ENCODE data around the gene CFAP20DC. TPM values are rescaled to one million over a fixed set of nuclear protein-coding genes. Genes with fewer than 3 reads are reported as not detected.
"Not testable (repeated sequence)": the region's sequence is repeated elsewhere in the genome, so short reads cannot be mapped to it uniquely, and the experiment has no call there.

The CFAP20DC gene
- total RNA-seq, 1 donor from 2014 or later = 0.77 TPM

DNA sequence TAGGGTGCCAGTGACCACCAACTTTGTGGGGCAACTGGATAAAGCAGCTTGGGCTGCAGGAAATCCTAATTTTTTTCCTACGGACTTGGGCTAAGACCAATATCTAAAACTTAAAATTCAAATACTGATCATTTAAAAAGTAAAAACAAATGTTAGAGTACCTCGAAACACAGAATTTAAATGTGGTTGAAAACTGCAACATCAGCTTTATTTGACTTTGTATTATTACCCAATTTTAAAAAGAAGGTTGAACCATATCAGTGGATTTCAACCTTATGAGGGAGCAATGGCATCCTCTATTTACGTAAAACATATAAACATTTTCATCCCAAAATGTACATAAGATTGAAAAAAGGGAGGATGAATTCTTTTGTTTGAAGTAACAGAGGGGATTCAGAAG, 26.2 kb downstream of the CFAP20DC start:
- DNase-seq (ENCODE audit: low read depth in 2 of 2) = no peak

DNA sequence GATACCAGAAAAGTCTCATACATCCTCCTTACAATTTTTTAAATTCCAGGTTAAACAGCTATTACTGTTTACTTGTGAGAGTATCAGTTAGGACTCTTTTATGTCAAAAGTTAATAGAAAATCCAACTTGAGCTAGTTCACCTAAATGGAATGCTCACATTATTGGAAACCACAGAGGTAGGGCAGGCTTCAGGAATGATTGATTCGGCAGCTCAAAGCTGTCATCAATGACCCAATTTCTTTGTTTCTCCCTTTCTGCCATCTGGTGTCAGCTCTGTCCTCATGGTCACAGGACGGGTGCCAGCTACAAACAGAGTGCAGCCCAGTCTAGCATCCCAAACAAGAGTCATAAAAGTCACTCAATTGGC, 32.2 kb downstream of the CFAP20DC start:
- no peak for DNase-seq (ENCODE audit: low read depth in 2 of 2)

DNA sequence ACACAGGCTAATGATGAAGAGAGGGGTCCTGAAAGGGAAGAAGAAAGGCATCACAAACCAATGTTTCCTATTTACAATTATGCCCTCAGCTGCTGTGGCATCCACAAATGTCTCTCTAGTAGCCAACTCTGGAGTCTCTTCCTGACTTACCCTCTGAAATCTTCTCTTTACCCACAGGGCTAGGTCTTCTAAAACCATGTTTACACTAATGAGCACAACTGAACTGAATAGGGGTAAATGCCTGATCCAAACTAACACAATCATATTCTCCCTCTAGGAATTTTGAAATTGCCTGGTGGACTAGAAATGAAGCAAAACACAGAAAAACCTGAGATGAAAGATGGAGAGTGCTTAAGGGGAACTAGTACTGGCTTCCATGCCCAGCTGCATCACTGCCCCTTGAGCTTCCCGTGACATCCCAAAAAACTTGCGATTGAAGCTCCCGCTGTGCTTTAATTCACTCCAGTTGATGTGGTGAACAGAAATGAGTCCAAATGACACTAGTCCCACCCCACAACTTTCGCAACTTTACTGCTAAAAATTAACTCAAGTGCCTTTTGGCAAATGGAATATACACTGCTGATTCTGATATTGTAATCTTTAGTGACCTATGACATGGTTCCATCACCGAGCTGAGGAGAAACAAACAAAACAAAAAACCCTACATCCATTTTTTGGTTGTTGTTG, 32.8 kb downstream of the CFAP20DC start:
- DNase-seq (ENCODE audit: low read depth in 2 of 2) = no peak

DNA sequence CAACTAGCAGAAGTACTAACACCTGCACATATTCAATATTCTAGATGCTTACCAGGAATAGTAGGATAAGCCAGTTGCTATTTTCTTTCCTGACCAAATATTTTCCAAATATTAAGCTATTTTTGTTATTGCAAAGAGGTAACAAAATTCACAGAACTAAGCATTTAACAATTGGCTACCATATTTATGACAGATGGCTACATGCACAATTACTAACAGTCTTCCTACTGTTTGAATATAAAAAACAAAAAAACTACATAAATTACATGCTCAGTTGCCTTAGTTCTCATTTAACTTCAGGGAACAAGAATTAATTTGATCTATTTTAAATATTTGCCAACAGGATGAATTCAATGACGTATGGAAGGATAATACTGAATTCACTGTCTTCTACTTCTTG, 36.2 kb downstream of the CFAP20DC start:
- DNase-seq (ENCODE audit: low read depth in 2 of 2) = no peak

DNA sequence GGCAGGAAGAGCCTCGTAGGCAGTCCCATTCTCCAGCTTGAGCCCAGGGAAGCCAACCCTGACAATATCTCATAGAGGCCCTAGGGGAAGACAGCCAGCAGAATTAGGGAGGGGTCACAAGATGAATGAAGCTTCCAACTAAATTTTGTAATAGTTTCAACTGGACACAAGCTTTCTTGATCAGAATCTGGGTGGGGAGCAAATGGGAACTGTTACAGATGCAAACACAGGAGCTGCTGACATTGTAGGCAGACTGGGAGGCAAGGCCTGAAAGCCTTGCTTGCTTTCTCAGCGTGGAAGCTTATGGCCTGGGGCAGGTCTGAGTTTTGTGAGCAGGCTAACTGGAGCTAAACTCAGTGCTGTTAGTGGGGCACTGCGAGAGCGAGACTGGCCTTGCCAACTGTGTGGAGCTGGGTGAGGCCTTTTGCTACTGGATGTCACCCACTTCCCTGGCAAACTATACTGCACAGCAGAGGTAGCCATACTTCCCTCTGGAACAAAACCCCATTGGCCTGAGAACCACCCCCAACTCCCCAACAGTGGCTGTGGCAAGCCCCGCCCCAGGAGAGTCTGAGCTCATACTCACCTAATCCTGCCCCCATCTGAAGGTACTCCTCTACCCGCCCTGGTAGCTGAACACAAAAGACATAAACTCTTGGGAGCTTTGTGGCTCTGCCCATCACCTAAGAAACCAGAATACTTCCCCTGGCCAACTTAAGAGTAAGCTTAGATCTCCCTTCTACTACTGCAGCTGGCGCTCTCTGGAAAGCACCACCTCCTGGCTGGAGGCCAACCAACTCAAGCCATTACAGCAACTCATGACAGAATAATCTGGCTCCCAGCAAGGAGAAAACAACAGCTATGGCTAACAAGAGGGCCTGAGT, 42.9 kb downstream of the CFAP20DC start:
- DNase-seq (ENCODE audit: low read depth in 2 of 2) = peak in 1 of 2 donors; percentile 5

DNA sequence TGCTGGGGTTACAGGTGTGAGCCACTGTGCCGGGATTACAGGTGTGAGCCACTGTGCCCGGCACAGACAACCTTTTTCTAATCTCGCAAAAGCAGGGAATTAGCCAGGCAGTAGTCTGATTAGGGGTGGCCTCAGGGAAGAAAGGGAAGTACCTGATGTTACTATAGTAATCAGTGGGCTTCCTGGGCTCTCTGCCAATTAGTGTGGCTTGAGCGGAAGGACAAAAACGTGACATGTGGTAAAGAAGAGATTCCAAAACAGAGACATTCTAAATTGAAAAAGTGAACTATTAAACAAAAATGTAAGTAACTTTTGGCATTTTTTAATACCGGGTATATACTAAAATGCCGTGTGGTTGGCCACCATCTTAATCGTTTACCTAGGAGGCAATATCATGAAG, 48.1 kb downstream of the CFAP20DC start:
- peak in 1 of 2 donors; percentile 38 for DNase-seq (ENCODE audit: low read depth in 2 of 2)

DNA sequence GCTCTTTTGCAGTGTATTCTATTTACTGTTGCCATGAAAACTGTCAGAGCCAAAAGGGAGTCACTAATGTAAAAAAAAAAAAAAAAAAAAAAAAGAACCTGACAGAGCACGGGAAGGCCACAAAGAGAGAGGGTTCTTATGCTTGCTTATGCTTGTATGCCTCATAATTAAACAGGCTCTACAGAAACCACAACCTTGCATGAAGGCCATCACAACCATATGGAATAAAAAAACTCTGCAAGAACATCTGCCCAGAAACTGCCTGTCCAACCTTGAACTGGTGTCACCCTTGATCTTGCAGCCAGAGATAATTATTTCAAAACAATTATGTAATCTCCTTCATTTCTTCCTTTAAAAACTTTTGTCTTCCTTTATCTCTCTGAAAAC, 50.1 kb downstream of the CFAP20DC start:
- no peak for DNase-seq (ENCODE audit: low read depth in 2 of 2)

DNA sequence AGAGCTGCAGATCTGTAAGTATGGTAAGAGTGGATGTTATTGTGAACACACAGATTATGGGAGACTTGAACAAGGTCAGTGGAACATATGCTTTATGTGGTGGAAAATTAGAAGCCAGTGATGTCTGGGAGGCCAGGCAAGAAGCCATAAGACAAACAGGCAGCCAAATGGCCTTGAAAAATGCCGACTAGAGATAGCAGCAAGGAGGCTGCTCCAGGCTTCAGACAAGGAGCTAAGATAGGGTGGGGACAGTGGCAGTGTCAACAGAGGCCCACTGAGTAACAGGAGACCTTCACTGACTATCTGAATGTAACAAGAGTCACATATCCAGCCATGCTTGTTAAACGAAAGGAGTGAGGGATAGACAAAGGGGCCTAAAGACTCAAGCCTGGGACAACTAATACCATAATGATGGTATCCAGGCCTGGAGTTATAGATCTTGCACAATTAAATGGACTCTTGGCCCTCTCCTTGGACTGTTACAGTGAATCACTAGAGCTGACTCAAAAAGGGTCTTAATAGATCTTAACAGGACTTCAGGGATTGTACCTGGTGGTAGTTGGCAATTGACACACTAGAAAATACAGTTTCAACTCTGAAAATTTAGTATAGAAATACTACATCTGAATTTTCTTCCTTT, 50.6 kb downstream of the CFAP20DC start:
- DNase-seq (ENCODE audit: low read depth in 2 of 2) = no peak

DNA sequence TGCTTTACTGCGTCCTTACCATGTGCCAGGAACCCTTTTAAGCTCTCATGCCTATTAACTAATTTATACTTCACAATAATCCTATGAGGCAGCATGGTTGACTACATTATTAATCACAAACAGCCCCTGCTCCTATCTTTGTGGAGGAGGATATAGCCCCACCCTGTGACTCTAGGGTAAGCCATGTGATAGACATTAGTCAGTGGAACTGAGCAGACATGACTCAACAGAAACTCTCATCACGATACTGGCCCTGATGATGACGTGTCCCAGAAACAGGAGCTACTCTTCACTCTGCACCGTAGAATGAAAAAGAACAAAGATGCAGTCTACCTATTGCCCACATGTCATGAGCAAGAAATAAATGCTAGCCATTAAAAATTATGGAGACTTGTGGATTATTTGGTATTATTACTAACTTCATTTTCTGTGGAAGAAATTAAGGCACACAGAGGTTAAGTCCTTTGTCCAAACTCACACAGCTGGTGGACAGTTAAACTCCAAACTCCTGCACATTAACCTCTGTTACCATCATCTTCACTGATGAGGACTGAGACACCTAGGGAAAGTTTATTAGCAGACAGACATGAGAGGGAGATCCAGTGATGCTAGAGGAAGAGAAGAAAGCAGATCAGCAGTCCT, 51.2 kb downstream of the CFAP20DC start:
- peak in 1 of 2 donors; percentile 85 for DNase-seq (ENCODE audit: low read depth in 2 of 2)

DNA sequence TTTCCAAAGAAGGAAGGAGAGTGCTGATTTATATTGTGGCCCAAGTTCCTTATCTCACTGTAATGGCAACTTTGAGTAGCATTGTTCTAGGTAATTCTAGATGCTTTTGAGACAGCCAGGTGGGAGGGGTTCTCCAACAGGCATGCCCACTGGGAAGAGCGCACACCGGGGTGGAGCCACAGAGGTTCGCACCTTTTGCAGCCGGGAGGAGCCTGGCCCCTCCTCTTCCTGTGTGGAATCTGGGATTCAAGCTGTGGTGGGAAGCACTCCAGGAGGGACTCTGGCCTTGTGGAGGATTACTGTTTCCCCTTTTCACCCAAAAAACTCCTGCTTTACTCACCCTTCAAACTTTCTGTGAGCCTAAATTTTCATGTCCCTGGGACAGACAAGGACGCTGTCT, 53.1 kb downstream of the CFAP20DC start:
- DNase-seq (ENCODE audit: low read depth in 2 of 2) = no peak

DNA sequence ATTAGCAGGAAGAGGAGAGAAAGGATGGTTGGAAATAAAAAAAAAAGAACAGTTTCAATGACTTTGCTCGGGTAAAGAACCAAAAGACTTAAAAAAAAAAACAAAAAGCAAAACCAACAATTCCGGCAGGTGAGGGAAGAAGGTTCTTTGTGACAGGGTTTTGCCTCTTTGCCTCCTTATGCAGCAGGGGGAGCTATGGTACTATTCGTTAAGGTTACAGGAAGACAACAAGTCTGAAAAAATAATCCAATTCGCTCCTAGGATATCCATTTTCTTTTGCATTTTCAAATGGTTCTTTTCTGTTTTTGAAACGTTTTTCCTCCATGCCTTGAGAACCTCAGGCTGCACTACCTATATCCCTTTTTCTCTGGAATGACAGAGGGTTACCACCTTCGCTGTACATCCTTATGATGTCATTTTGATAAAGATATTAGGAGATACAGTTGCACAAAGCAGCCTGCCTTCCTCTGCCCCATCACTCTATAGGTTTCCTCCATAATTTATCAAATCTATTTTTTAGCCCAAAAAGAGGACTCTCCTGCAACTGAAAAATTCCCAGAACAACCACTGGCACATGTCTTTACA, 55.0 kb downstream of the CFAP20DC start:
- peak; percentile 35 to 73 for DNase-seq (ENCODE audit: low read depth in 2 of 2)

DNA sequence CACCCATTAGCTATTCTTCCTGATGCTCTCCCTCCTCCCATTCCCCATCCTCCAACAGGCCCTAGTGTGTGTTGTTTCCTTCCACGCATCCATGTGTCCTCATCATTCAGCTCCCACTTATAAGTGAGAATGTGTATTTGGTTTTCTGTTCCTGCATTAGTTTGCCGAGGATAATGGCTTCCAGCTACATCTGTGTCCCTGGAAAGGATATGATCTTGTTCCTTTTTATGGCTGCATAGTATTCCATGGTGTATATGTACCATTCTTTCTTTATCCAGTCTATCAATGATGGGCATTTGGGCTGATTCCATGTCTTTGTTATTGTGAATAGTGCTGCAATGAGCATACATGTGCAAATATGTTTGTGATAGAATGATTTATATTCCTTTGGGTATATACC, 56.3 kb downstream of the CFAP20DC start:
- DNase-seq (ENCODE audit: low read depth in 2 of 2) = no peak

DNA sequence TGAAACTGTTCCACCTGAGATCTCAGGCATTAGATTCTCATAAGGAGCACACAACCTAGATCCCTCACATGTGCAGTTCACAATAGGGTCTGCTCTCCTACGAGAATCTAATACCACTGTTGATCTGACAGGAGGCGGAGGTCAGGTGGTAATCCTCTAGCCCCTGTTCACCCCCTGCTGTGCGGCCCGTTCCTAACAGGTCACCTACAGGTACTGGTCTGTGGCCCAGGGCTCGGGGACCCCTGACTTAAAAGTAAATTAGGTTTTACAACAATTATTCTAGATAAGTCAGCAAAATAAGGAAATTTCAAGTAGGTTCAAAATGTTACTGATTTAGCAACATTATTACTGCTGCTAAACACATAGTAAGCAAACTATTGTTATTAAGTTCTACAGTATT, 58.2 kb downstream of the CFAP20DC start:
- no peak for DNase-seq (ENCODE audit: low read depth in 2 of 2)

DNA sequence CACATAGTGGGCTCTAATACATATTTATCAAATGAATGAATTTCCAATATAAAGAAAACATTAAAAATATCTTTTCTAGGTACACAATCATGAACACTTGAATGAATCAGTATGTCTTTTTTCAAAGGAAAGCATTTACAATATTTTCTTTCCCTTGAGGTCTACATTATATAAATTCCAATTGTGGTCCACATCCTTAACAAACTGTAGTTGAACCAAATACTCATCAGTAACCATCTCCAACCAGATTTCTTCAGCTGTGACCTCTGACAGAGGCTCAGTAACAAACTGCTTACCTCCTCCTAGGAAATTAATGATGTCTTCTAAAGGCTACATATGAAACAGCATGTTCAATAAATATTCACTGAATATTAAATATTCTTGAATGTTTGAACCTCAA, 58.8 kb downstream of the CFAP20DC start:
- no peak for DNase-seq (ENCODE audit: low read depth in 2 of 2)

DNA sequence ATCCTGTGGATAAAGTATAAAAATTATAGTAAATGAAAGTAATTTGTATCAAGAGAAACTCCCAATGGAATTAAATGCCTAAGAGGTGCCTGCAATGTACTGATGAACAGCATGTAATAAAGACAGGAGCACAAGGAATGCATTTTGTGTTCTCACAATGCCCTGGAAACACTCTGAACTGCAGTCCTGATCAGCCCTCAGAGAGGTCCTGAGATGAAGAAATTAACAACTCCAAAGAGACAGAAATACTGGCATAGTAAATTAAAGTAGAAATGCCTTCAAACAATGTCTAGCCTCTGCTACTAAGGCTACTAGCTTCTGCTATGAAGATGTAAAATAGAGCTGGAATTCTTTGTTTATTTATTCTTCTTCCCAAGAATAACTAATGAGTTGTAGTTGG, 59.9 kb downstream of the CFAP20DC start:
- DNase-seq (ENCODE audit: low read depth in 2 of 2) = no peak

DNA sequence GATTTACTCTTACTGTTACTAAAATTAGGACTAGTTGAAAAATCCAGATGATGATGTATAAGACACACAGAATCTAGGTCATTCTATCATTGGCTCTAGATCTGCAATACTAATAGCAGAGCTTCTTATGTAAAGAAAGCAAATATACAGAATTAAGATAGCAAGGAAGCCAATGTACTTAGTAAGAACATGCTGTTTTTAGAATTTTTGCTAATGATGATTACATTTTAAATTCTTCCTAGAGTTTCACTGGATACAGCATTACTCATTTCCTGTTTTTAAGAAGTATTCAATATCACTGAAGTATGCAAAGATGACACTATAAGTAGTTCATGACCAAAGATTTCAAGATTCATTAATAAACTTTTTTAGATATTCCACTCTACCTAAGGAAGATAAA, 60.7 kb downstream of the CFAP20DC start:
- peak in 1 of 2 donors; percentile 51 for DNase-seq (ENCODE audit: low read depth in 2 of 2)

DNA sequence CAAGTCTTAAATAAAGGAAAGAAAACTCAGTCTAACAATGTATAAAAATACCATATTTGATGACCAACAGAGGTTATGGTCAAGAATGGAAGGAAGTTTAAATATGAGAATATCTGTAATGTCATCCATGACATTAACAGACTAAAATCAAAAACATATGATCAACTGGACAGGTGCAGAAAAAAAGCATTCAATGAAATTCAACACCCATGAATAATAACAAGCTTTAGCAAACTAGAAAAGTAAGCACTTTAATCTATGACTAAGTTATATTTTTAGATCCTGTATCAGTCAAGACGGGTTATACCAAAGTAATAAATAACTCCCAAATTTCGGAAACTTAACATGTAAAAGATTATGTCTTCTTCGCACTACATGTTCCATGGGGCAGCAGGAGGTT, 61.8 kb downstream of the CFAP20DC start:
- no peak for DNase-seq (ENCODE audit: low read depth in 2 of 2)

DNA sequence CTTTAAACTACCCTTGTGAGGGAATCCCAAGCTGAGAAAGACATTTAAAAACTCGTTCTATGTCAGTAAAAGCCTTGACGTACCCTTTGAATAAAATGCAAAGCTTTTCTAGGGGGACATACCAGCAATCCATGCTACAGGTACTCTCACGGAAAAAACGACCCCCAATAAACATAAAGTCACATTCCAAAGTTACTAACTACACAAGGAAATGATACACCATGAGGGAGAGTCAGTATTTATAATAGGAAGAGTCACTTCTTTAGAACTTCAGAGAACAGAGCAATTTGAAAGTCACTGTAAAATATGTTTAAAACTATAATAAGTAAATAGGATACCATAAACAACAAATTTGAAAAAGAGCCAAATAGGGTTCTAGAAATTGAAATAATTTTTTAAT, 63.2 kb downstream of the CFAP20DC start:
- DNase-seq (ENCODE audit: low read depth in 2 of 2) = no peak

DNA sequence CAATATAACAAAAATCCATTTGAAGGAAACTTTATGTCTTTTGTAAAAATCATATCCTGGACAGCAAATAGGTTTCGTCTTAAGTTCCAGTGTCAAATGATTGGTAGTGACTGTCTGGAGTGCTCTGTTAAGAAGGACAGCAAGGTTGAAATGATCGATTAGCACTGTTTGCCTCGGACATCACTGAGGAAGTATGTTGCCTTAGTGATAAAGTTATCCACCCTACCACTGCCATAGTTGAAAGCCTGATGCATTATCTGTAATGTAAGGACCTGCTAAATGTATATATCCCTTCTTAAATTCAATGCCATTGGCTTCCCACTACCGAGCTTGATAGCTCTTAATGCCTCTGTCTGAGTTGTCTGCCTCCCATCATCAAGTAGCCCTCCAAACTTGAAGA, 70.0 kb downstream of the CFAP20DC start:
- DNase-seq (ENCODE audit: low read depth in 2 of 2) = no peak

DNA sequence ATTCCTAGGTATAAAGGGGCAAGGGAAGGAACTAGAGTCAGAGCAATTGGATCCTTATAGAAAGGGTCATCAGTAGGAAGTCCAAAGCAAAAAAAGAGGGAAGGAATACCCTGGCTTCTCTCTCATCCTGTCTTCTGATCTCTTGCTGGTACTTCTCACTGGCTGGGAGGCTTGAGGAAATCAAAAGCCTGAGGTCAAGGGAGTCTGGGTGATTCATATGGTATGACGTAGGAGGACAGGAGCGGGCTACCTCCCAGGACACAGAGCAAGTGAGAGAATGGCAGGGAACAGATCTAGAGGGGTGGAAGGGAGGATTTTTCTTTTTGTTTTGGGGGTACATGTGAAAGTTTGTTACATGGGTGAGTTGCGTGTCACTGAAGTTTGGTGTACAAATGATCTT, 76.0 kb downstream of the CFAP20DC start:
- DNase-seq (ENCODE audit: low read depth in 2 of 2) = no peak

DNA sequence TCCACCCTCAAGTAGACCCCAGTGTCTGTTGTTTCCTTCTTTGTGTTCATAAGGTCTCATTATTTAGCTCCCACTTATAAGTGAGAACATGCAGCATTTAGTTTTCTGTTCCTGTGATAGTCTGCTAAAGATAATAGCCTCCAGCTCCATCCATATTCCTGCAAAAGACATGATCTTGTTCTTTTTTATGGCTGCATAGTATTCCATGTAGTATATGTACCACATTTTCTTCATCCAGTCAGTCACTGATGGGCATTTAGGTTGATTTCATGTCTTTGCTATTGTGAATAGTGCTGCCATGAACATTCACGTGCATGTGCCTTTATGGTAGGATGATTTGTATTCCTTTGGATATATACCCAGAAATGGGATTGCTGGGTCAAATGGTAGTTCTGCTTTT, 82.0 kb downstream of the CFAP20DC start:
- not testable (repeated sequence) for DNase-seq (ENCODE audit: low read depth in 2 of 2)

DNA sequence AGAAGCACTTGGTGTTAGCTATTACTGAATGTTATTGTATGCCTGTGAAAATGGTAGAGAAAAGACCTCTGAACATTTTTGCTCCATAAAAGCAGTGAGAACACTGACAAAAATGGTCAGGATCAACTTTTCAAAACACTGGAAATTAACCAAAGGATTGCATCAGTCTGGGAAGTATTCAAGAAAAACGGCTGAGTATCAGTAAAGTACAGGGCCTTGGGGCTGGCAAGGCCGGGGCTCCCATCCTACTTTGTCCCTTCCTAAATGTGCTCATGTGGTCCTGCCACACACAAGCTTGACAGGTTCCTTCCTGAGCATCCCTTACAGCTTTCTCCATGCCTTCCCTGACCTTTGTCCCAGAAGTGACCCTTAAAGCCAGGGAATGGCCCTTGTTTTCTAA, 84.0 kb downstream of the CFAP20DC start:
- DNase-seq (ENCODE audit: low read depth in 2 of 2) = no peak
